HUES6 (cell line): ENCODE data around the gene RYR1.
"Not testable (repeated sequence)": the region's sequence is repeated elsewhere in the genome, so short reads cannot be mapped to it uniquely, and the experiment has no call there.

ENCODE experiments used
- H3K27ac ChIP-seq: 2 replicates; pipeline ENCODE4 v1.7.0; 2013; ENCODE audit warnings: low read depth, mild to moderate bottlenecking, low read length, inconsistent platforms
- H3K27me3 ChIP-seq: 2 replicates; pipeline ENCODE4 v1.6.1; 2013; ENCODE audit warnings: low read length; ENCODE audit not compliant: control insufficient read depth, insufficient read depth
- H3K36me3 ChIP-seq: 2 replicates; pipeline ENCODE4 v1.6.1; 2013; ENCODE audit warnings: low read length; ENCODE audit not compliant: control insufficient read depth, insufficient read depth
- H3K4me1 ChIP-seq: 2 replicates; pipeline ENCODE4 v1.6.1; 2013; ENCODE audit warnings: low read length; ENCODE audit not compliant: control insufficient read depth, insufficient read depth
- H3K4me3 ChIP-seq: 2 replicates; pipeline ENCODE4 v1.5.1; 2013; ENCODE audit warnings: low read depth, low read length
- H3K9ac ChIP-seq: one replicate; pipeline ENCODE4 v1.6.1; 2013; ENCODE audit warnings: mild to moderate bottlenecking, low read length
- H3K9me3 ChIP-seq: 2 replicates; pipeline ENCODE4 v1.6.1; 2013; ENCODE audit warnings: low read depth, low read length; ENCODE audit not compliant: control insufficient read depth, insufficient read depth

The RYR1 gene

GRCh38 chr19:38569368-38569983, 136.0 kb downstream of the RYR1 start:
- Histone ChIP-seq H3K27me3 (peaks cover 16% of the 10 kb centered on the region), H3K9ac (no peak overlapping the region), H3K4me3 (no peak overlapping the region)

GRCh38 chr19:38571682-38572081, 138.2 kb downstream of the RYR1 start:
- Histone ChIP-seq H3K9ac (no peak overlapping the region), H3K4me3 (no peak overlapping the region), H3K27ac (no peak overlapping the region), H3K36me3 (no peaks in the 10 kb centered on the region), H3K4me1 (no peaks in the 10 kb centered on the region), H3K27me3 (no peaks in the 10 kb centered on the region), H3K9me3 (no peaks in the 10 kb centered on the region)

More at GRCh38 chr19:38569368-38569983, 136.0 kb downstream of the RYR1 start:
- Histone ChIP-seq H3K9me3 (no peaks in the 10 kb centered on the region), H3K36me3 (no peaks in the 10 kb centered on the region), H3K4me1 (no peaks in the 10 kb centered on the region), H3K27ac (no peak overlapping the region)

GRCh38 chr19:38577826-38578225, 144.3 kb downstream of the RYR1 start:
- Histone ChIP-seq H3K27ac (no peak overlapping the region), H3K4me3 (no peak overlapping the region), H3K4me1 (no peaks in the 10 kb centered on the region), H3K9me3 (no peaks in the 10 kb centered on the region), H3K9ac (no peak overlapping the region), H3K27me3 (no peaks in the 10 kb centered on the region), H3K36me3 (no peaks in the 10 kb centered on the region)

- not testable (repeated sequence) for H3K36me3 ChIP-seq, H3K27ac ChIP-seq, H3K9me3 ChIP-seq, H3K27me3 ChIP-seq, H3K9ac ChIP-seq, H3K4me3 ChIP-seq, H3K4me1 ChIP-seq
Measured at GRCh38 chr19:38579304-38579703, 145.8 kb downstream of the RYR1 start.

- Histone ChIP-seq H3K9me3 (no peaks in the 10 kb centered on the region), H3K4me3 (no peak overlapping the region), H3K27me3 (no peaks in the 10 kb centered on the region)
Measured at GRCh38 chr19:38580080-38580479, 146.6 kb downstream of the RYR1 start.

GRCh38 chr19:38583219-38583984, 149.9 kb downstream of the RYR1 start:
- peaks cover 13% of the 10 kb centered on the region for H3K36me3 ChIP-seq
- no peak overlapping the region for H3K27ac ChIP-seq
- no peaks in the 10 kb centered on the region for H3K27me3 ChIP-seq
- H3K4me1 ChIP-seq = no peaks in the 10 kb centered on the region
- no peak overlapping the region for H3K9ac ChIP-seq
- no peak overlapping the region for H3K4me3 ChIP-seq
- H3K9me3 ChIP-seq = no peaks in the 10 kb centered on the region

More at GRCh38 chr19:38580080-38580479, 146.6 kb downstream of the RYR1 start:
- H3K9ac ChIP-seq = no peak overlapping the region
- no peak overlapping the region for H3K27ac ChIP-seq
- H3K4me1 ChIP-seq = no peaks in the 10 kb centered on the region
- H3K36me3 ChIP-seq = no peaks in the 10 kb centered on the region

- no peaks in the 10 kb centered on the region for H3K4me1 ChIP-seq
- H3K9me3 ChIP-seq = no peaks in the 10 kb centered on the region
- H3K9ac ChIP-seq = no peak overlapping the region
- no peaks in the 10 kb centered on the region for H3K27me3 ChIP-seq
- no peak overlapping the region for H3K4me3 ChIP-seq
- H3K27ac ChIP-seq = no peak overlapping the region
- peaks cover 13% of the 10 kb centered on the region for H3K36me3 ChIP-seq
Measured at GRCh38 chr19:38583985-38584305, 150.5 kb downstream of the RYR1 start.

GRCh38 chr19:38587562-38587961, 154.1 kb downstream of the RYR1 start:
- no peaks in the 10 kb centered on the region for H3K4me1 ChIP-seq
- H3K9me3 ChIP-seq = no peaks in the 10 kb centered on the region
- no peak overlapping the region for H3K9ac ChIP-seq
- H3K36me3 ChIP-seq = peaks cover 13% of the 10 kb centered on the region
- H3K4me3 ChIP-seq = no peak overlapping the region
- no peaks in the 10 kb centered on the region for H3K27me3 ChIP-seq
- no peak overlapping the region for H3K27ac ChIP-seq

- Histone ChIP-seq H3K27ac (no peak overlapping the region), H3K36me3 (peaks cover 13% of the 10 kb centered on the region), H3K4me3 (no peak overlapping the region)
Measured at GRCh38 chr19:38588041-38588440, 154.6 kb downstream of the RYR1 start.

GRCh38 chr19:38592940-38593339, 159.4 kb downstream of the RYR1 start:
- no peak overlapping the region for H3K4me3 ChIP-seq
- H3K9ac ChIP-seq = no peak overlapping the region
- no peaks in the 10 kb centered on the region for H3K27me3 ChIP-seq
- H3K36me3 ChIP-seq = peaks cover under 1% of the 10 kb centered on the region; the same call in 1 of the 2 replicates
- no peaks in the 10 kb centered on the region for H3K9me3 ChIP-seq
- peaks cover 7% of the 10 kb centered on the region; the same call in 1 of the 2 replicates for H3K4me1 ChIP-seq
- H3K27ac ChIP-seq = no peak overlapping the region

More at GRCh38 chr19:38588041-38588440, 154.6 kb downstream of the RYR1 start:
- Histone ChIP-seq H3K4me1 (no peaks in the 10 kb centered on the region), H3K27me3 (no peaks in the 10 kb centered on the region), H3K9ac (no peak overlapping the region), H3K9me3 (no peaks in the 10 kb centered on the region)
